Motor neuron (in vitro differentiated cells): ENCODE data around the gene MT1M. TPM values are rescaled to one million over a fixed set of nuclear protein-coding genes. Genes with fewer than 3 reads are reported as not detected.
A peak's percentile ranks its signal among the peaks of the same experiment; 100 is the strongest.

Source experiments
- ATAC-seq, 8 experiments: fragments of 200-7000 bp; cut with Tn5 transposase; replicated peaks in 6 of 8; 2 replicates each; pipeline ENCODE4 v1.8.0; 2021; ENCODE audit warnings: mild to moderate bottlenecking in 8 of 8, moderate library complexity in 8 of 8
- H3K27ac ChIP-seq, 2 donors: fragments of 250-450 bp; sonication (Bioruptor Pico); 2 replicates each; pipeline ENCODE4 v1.9.0; 2021; ENCODE audit warnings: antibody characterized with exemption in 2 of 2, mild to moderate bottlenecking in 2 of 2, moderate library complexity in 1 of 2
- H3K4me1 ChIP-seq, 2 donors: fragments of 250-450 bp; sonication (Bioruptor Pico); replicated peaks in 1 of 2; 2 replicates each; pipeline ENCODE4 v1.6.1; 2021; ENCODE audit warnings: antibody characterized with exemption in 2 of 2, mild to moderate bottlenecking in 2 of 2, moderate library complexity in 1 of 2
- H3K4me3 ChIP-seq, 5 donors: fragments of 250-450 bp; sonication (Bioruptor Pico); 2 replicates each; pipeline ENCODE4 v1.9.0; 2021; ENCODE audit warnings: antibody characterized with exemption in 5 of 5, mild to moderate bottlenecking in 5 of 5, moderate library complexity in 4 of 5
- WGBS, 10 experiments: fragments of 450-650 bp; shearing (Covaris generic); methylation state at CpG; one replicate each; pipeline ENCODE4 v1.0.0; 2022; 5-methylcytosine and 5-hydroxymethylcytosine counted together
- in situ Hi-C, 9 experiments: fragments of 400-800 bp; cut with MboI; loops; one replicate each; pipeline ENCODE4 v1.15.0; 2021; ENCODE audit warnings: low sequenced_read_pairs in 9 of 9, low pct_unique_long_range_greater_than_20kb in 2 of 9; ENCODE audit not compliant: unreplicated experiment in 9 of 9
- total RNA-seq, 8 experiments: library from RNA; unstranded; fragments of 300-600 nt; gene quantifications; 2 replicates each; pipeline versions ENCODE4 v1.2.3 to v1.2.4, GENCODE V29; 2022

The MT1M gene
- total RNA-seq, 8 experiments from 2014 or later, result 0.25 to 1.5 (median 0.46) TPM; not detected in 4

GRCh38 chr16:56681939-56682702, 49.7 kb downstream of the MT1M start, which contains the start of gene MT1X:
MT1X (plus strand) TSS chr16:56682470; CDS start chr16:56682541, 71 bp downstream.
- in situ Hi-C loops, result loop anchor here in 2 of 9 experiments (25.0 kb wide), 1 partner anchor 970 kb away; no protein-coding TSS in a partner anchor

GRCh38 chr16:56682703-56683397, 50.4 kb downstream of the MT1M start:
- in situ Hi-C loops, result loop anchor here in 2 of 9 experiments (25.0 kb wide), 1 partner anchor 971 kb away; no protein-coding TSS in a partner anchor
- Histone ChIP-seq H3K27ac (no peak overlapping the region), H3K4me1 (peaks cover 7 to 20% of the 10 kb centered on the region in 2 donors), H3K4me3 (peak overlapping the region; percentile 28 to 44 (median 38))
- 0 to 20% (median 10%) methylated on average over 1 to 3 of the region's 8 CpGs; no CpG with 5 or more reads in 3 of the 10 experiments for WGBS, 10 experiments
- peak in 6 of 8 experiments; percentile 2 to 11 (median 5) for ATAC-seq

More at GRCh38 chr16:56681939-56682702, 49.7 kb downstream of the MT1M start, which contains the start of gene MT1X:
- Histone ChIP-seq H3K27ac (peak within 1 kb of the TSS; percentile 75 to 81), H3K4me3 (peak within 1 kb of the TSS; percentile 28 to 44 (median 38)), H3K4me1 (peaks cover 7 to 20% of the 10 kb centered on the region in 2 donors)
- peak; percentile 96 to 99 (median 98) for ATAC-seq
- WGBS, 10 experiments, result 0 to 1% (median 0%) methylated on average over 4 to 25 of the region's 49 CpGs; no CpG with 5 or more reads in 4 of the 10 experiments

Other genes starting within 250 kb of the MT1M start
- 100 to 1,000 TPM in 1 of 8 experiments, 10 to 100 TPM in 7; 49.1 to 165 (median 60.1) TPM for gene AMFR, start 207.1 kb upstream of the MT1M start, total RNA-seq
- gene NUDT21, start 181.3 kb upstream of the MT1M start, total RNA-seq, result 100 to 1,000 TPM in 4 of 8 experiments, 10 to 100 TPM in 4; 32.7 to 149 (median 109) TPM
- gene OGFOD1, start 181.1 kb upstream of the MT1M start, total RNA-seq, result 10 to 100 TPM; 20.9 to 59.0 (median 33.8) TPM
- gene BBS2, start 112.6 kb upstream of the MT1M start, total RNA-seq, result 100 to 1,000 TPM in 1 of 8 experiments, 10 to 100 TPM in 7; 31.8 to 107 (median 45.7) TPM
- not detected for gene MT4, start 67.6 kb upstream of the MT1M start, total RNA-seq
- gene MT3, start 43.1 kb upstream of the MT1M start, total RNA-seq, result 10 to 100 TPM in 2 of 8 experiments, 1 to 10 TPM in 3, not detected in 3; 1.9 to 16.9 (median 8.7) TPM
- 100 to 1,000 TPM in 3 of 8 experiments, 10 to 100 TPM in 2, 1 to 10 TPM in 3; 4.5 to 313 (median 43.5) TPM for gene MT2A, start 24.1 kb upstream of the MT1M start, total RNA-seq
- 10 to 100 TPM in 3 of 8 experiments, 1 to 10 TPM in 5; 1.1 to 96.8 (median 4.4) TPM for gene MT1E, start 6.9 kb upstream of the MT1M start, total RNA-seq
- gene MT1A, start 6.0 kb downstream of the MT1M start, total RNA-seq, result 1 to 10 TPM in 1 of 8 experiments, not detected in 7; 3.0 TPM
- gene MT1B, start 19.2 kb downstream of the MT1M start, total RNA-seq, result not detected
- gene MT1F, start 25.3 kb downstream of the MT1M start, total RNA-seq, result 100 to 1,000 TPM in 1 of 8 experiments, 10 to 100 TPM in 3, 1 to 10 TPM in 3, not detected in 1; 1.8 to 156 (median 11.3) TPM
- gene MT1G, start 35.4 kb downstream of the MT1M start, total RNA-seq, result 100 to 1,000 TPM in 1 of 8 experiments, 1 to 10 TPM in 6, under 1 TPM in 1; 0.54 to 432 (median 3.5) TPM
- gene MT1H, start 37.2 kb downstream of the MT1M start, total RNA-seq, result 1 to 10 TPM in 1 of 8 experiments, under 1 TPM in 1, not detected in 6; 0.66 to 9.9 TPM
- gene MT1X, start 49.8 kb downstream of the MT1M start, total RNA-seq, result 1,000 to 10,000 TPM in 1 of 8 experiments, 10 to 100 TPM in 7; 21.9 to 1,765 (median 42.9) TPM
- 100 to 1,000 TPM in 2 of 8 experiments, 10 to 100 TPM in 6; 48.6 to 123 (median 95.5) TPM for gene NUP93, start 97.5 kb downstream of the MT1M start, total RNA-seq
- under 1 TPM in 5 of 8 experiments, not detected in 3; 0.05 to 0.81 (median 0.35) TPM for gene SLC12A3, start 232.5 kb downstream of the MT1M start, total RNA-seq